ENCODE results near the gene KRT79. TPM values are rescaled to one million over a fixed set of nuclear protein-coding genes. Genes with fewer than 3 reads are reported as not detected.

The KRT79 gene
- total and polyA plus RNA-seq, 8 donors: 0.09 TPM; not detected in 7

- no peak for FAIRE-seq
- Histone ChIP-seq H3K27me3 (no peaks in the 10 kb centered on the region), H3K4me3 (no peak overlapping the region), H3K9me3 (no peaks in the 10 kb centered on the region), H3K27ac (no peak overlapping the region), H3K36me3 (no peaks in the 10 kb centered on the region), H3K4me1 (no peaks in the 10 kb centered on the region)
- intact Hi-C loops (cut with DNase I): loop anchor here in 2 of 3 donors (5.0 to 10.0 kb wide), 4 partner anchors 285 to 720 kb away; no protein-coding TSS in a partner anchor
- ATAC-seq: peak in 3 of 4 donors; percentile 31 to 47 (median 34)
- TF ChIP-seq CTCF (IDR thresholded peaks at IDR 0.05): no peak
- DNase-seq: peak in 2 of 6 donors; percentile 46
- 44 to 60% methylated on average over 9 of the region's 9 CpGs for WGBS, 2 donors
Measured at GRCh38 chr12:52867642-52868041, 33.5 kb upstream of the KRT79 start.

- WGBS, 2 donors: 91 to 98% methylated on average over 5 of the region's 5 CpGs
- Histone ChIP-seq H3K9me3 (no peaks in the 10 kb centered on the region), H3K4me3 (no peak overlapping the region), H3K27me3 (no peaks in the 10 kb centered on the region), H3K4me1 (no peaks in the 10 kb centered on the region), H3K27ac (no peak overlapping the region), H3K36me3 (no peaks in the 10 kb centered on the region)
- no peak for TF ChIP-seq CTCF (IDR thresholded peaks at IDR 0.05)
- ATAC-seq: no peak
- no peak for FAIRE-seq
- intact Hi-C loops (cut with DNase I): loop anchor here in 2 of 3 donors (5.0 to 10.0 kb wide), 4 partner anchors 285 to 720 kb away; no protein-coding TSS in a partner anchor
- no peak for DNase-seq
Measured at GRCh38 chr12:52867152-52867551, 33.0 kb upstream of the KRT79 start.

DNA sequence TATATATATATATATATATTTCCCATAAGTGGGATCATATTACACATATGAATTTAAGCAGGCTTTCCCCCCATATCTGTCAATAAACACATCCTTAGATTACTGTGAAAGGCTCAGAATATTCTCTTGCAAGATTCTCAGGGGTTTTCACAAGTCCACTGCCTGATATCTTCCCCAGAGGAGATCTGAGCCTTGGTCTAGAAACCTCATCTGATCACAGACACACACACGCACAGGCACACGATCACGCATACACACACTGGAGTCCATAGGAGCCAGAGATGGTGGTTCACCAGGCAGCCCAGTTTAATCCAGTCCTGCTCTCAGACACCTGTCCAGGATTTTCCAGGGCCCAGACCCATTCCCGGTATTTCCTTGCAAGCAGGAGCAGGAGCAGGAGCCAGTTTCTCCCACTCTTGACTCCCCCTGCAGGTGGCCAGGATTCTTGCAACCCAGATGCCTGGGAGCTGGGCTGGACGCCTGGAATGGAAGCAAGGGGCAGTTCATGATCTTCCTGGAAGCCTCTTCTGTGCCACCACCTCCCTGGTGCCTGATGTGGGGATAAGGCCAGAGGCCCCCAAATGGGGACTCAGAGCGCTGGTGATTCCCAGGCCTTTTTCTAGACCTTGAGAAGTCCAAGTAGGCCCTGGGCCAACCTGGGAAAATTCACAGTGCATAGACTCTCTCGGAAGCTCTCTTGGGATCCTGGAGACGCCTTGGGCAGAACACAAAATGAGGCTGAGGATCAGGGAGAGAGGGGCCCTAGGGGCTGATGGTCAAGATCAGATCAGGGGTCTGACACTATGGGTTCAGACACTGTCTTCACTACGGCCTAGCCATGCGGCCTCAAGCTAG is 31.2 kb upstream of the KRT79 start:
- intact Hi-C loops (cut with DNase I): loop anchor here in 2 of 3 donors (5.0 to 10.0 kb wide), 4 partner anchors 283 to 718 kb away; no protein-coding TSS in a partner anchor
- Histone ChIP-seq H3K4me1 (no peaks in the 10 kb centered on the region), H3K4me3 (no peak overlapping the region), H3K27me3 (no peaks in the 10 kb centered on the region), H3K9me3 (no peaks in the 10 kb centered on the region), H3K27ac (no peak overlapping the region), H3K36me3 (no peaks in the 10 kb centered on the region)
- DNase-seq (peak; percentile 68 to 87 (median 82)), ATAC-seq (peak; percentile 84 to 97 (median 94)), FAIRE-seq (no peak)
- TF ChIP-seq CTCF (IDR thresholded peaks at IDR 0.05): peak; percentile 69 to 74 (median 74)
- 47 to 49% methylated on average over 10 of the region's 10 CpGs for WGBS, 2 donors

- no peaks in the 10 kb centered on the region for H3K9me3 ChIP-seq
- WGBS, 2 donors: 52 to 72% methylated on average over 2 of the region's 2 CpGs
- TF ChIP-seq CTCF (IDR thresholded peaks at IDR 0.05): no peak
- no peak for FAIRE-seq
- no peaks in the 10 kb centered on the region for H3K36me3 ChIP-seq
- no peak overlapping the region for H3K27ac ChIP-seq
- no peaks in the 10 kb centered on the region for H3K4me1 ChIP-seq
- H3K4me3 ChIP-seq: no peak overlapping the region
- intact Hi-C loops (cut with DNase I): loop anchor here in 1 of 3 donors (10.0 kb wide), 1 partner anchor 487 kb away; no protein-coding TSS in a partner anchor
- H3K27me3 ChIP-seq: no peaks in the 10 kb centered on the region
- DNase-seq: no peak
- no peak for ATAC-seq
Measured at GRCh38 chr12:52862023-52862422, 27.9 kb upstream of the KRT79 start.

Data from pancreas (tissue), 10 donors.